HG03159 (cell line): ENCODE measurements around the gene ASAH2.

Experiments
- ATAC-seq: cut with Tn5 transposase; IDR thresholded peaks from one replicate; pipeline ENCODE4 v1.9.1; 2021; ENCODE audit warnings: mild to moderate bottlenecking, moderate library complexity; ENCODE audit not compliant: unreplicated experiment

ASAH2 gene

DNA sequence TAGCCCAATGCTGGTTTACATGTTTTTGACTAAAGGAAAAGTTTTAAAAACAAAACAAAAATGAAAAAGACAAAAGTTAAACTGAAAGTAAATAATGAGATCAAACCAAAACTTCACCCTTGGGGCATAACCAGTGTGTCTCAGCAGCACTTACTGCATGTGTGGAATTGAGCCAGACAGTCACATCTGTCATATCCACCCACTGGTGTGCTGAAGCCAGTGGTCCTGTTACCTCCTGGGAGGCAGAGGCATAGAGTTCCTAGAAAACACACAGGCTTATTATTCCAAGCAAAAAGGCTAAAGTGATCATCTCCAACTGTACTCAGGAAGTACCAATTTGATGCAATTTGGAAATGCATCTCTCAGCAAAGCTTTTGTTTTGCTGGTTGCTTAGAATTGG, 40.4 kb downstream of the ASAH2 start:
- no peak for ATAC-seq
